Body of pancreas (tissue), 4 donors: ENCODE measurements around the gene KCNC1.

Source experiments
- POLR2A ChIP-seq, 3 donors: fragments of 450-650 bp; IDR thresholded peaks; one replicate each; pipeline ENCODE4 v1.6.1; 2016; ENCODE audit warnings: antibody characterized with exemption in 3 of 3, mild to moderate bottlenecking in 2 of 3
- TF ChIP-seq, protein P1 (sequence below), 7 experiments: fragments of 450-650 bp in 4 of 7; fragments of 200-600 bp in 3 of 7; sonication (generic) in 3 of 7; IDR thresholded peaks; one replicate each; pipeline ENCODE4 v1.5.1; 2016 to 2019; ENCODE audit warnings: antibody characterized with exemption in 7 of 7

GRCh38 chr11:17802491-17802890 lies 67.9 kb downstream of the KCNC1 start:
- no peak for TF ChIP-seq POLR2A (IDR thresholded peaks at IDR 0.05)
- TF ChIP-seq, protein P1, sequence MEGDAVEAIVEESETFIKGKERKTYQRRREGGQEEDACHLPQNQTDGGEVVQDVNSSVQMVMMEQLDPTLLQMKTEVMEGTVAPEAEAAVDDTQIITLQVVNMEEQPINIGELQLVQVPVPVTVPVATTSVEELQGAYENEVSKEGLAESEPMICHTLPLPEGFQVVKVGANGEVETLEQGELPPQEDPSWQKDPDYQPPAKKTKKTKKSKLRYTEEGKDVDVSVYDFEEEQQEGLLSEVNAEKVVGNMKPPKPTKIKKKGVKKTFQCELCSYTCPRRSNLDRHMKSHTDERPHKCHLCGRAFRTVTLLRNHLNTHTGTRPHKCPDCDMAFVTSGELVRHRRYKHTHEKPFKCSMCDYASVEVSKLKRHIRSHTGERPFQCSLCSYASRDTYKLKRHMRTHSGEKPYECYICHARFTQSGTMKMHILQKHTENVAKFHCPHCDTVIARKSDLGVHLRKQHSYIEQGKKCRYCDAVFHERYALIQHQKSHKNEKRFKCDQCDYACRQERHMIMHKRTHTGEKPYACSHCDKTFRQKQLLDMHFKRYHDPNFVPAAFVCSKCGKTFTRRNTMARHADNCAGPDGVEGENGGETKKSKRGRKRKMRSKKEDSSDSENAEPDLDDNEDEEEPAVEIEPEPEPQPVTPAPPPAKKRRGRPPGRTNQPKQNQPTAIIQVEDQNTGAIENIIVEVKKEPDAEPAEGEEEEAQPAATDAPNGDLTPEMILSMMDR (IDR thresholded peaks at IDR 0.05) = no peak
